ENCODE measurements around the gene PCYT2. TPM values are rescaled to one million over a fixed set of nuclear protein-coding genes. Genes with fewer than 3 reads are reported as not detected.

Gene PCYT2
- total RNA-seq, 1 donor from 2014 or later: 24.5 TPM

- DNase-seq: no peak
Measured at GRCh38 chr17:81912441-81913309, 1.5 kb upstream of the PCYT2 start.

GRCh38 chr17:81911969-81912368 lies 770 bp upstream of the PCYT2 start:
- DNase-seq: no peak

GRCh38 chr17:81910840-81911276 lies 341 bp downstream of the PCYT2 start:
- no peak for DNase-seq

- DNase-seq: no peak
Measured at GRCh38 chr17:81909966-81910839, 996 bp downstream of the PCYT2 start.

- DNase-seq: no peak
Measured at GRCh38 chr17:81909231-81909630, 2.0 kb downstream of the PCYT2 start.

GRCh38 chr17:81908793-81909192 lies 2.4 kb downstream of the PCYT2 start:
- no peak for DNase-seq

GRCh38 chr17:81907219-81908145 lies 3.7 kb downstream of the PCYT2 start:
- DNase-seq: no peak

- no peak for DNase-seq
Measured at GRCh38 chr17:81906476-81907218, 4.6 kb downstream of the PCYT2 start.

- no peak for DNase-seq
Measured at GRCh38 chr17:81905993-81906392, 5.2 kb downstream of the PCYT2 start.

GRCh38 chr17:81905424-81905875 lies 5.7 kb downstream of the PCYT2 start:
- DNase-seq: no peak

GRCh38 chr17:81904600-81905423 lies 6.4 kb downstream of the PCYT2 start:
- DNase-seq: no peak

- no peak for DNase-seq
Measured at GRCh38 chr17:81903896-81904599, 7.2 kb downstream of the PCYT2 start.

GRCh38 chr17:81903415-81903831 lies 7.8 kb downstream of the PCYT2 start:
- DNase-seq: no peak

- DNase-seq: no peak
Measured at GRCh38 chr17:81902653-81903414, 8.4 kb downstream of the PCYT2 start.

- no peak for DNase-seq
Measured at GRCh38 chr17:81902023-81902652, 9.1 kb downstream of the PCYT2 start, which contains the start of gene NPB. Gene NPB, plus strand, starts transcription at chr17:81902238. Its CDS starts 40 bp downstream, at chr17:81902278.

- no peak for DNase-seq
Measured at GRCh38 chr17:81901167-81902022, 9.8 kb downstream of the PCYT2 start.

- no peak for DNase-seq
Measured at GRCh38 chr17:81900181-81900820, 10.9 kb downstream of the PCYT2 start.

All from occipital lobe (tissue), 2 donors.